NCI-H446 treated with DMSO at 0.1 percent for 48 hours (cell line): ENCODE results near the gene RABGAP1L.
"Not testable (repeated sequence)": the region's sequence is repeated elsewhere in the genome, so short reads cannot be mapped to it uniquely, and the experiment has no call there.

Experiments used
- DNase-seq: peaks from one replicate; lab custom pipeline; 2025; lab: John Stamatoyannopoulos, UW

Gene RABGAP1L

GRCh38 chr1:174448531-174448883 is 289.2 kb downstream of the RABGAP1L start:
- DNase-seq: no peak

GRCh38 chr1:174448974-174449373 is 289.7 kb downstream of the RABGAP1L start:
- DNase-seq: peak; percentile 54

GRCh38 chr1:174451408-174451807 is 292.1 kb downstream of the RABGAP1L start:
- no peak for DNase-seq

- DNase-seq: no peak
These were observed 306.5 kb downstream of the RABGAP1L start for GRCh38 chr1:174465855-174466254.

- no peak for DNase-seq
These were observed 307.3 kb downstream of the RABGAP1L start for GRCh38 chr1:174466607-174467006.

GRCh38 chr1:174469052-174469451 is 309.7 kb downstream of the RABGAP1L start:
- no peak for DNase-seq

- no peak for DNase-seq
These were observed 310.4 kb downstream of the RABGAP1L start for GRCh38 chr1:174469687-174470086.

- DNase-seq: no peak
These were observed 320.0 kb downstream of the RABGAP1L start for GRCh38 chr1:174479281-174479680.

- DNase-seq: no peak
These were observed 321.0 kb downstream of the RABGAP1L start for GRCh38 chr1:174480324-174480723.

- no peak for DNase-seq
These were observed 332.3 kb downstream of the RABGAP1L start for GRCh38 chr1:174491606-174492005.

GRCh38 chr1:174497478-174497877 is 338.2 kb downstream of the RABGAP1L start:
- no peak for DNase-seq

GRCh38 chr1:174516755-174517154 is 357.4 kb downstream of the RABGAP1L start:
- DNase-seq: not testable (repeated sequence)

- peak; percentile 58 for DNase-seq
These were observed 360.5 kb downstream of the RABGAP1L start for GRCh38 chr1:174519844-174520243.

GRCh38 chr1:174531751-174532150 is 372.4 kb downstream of the RABGAP1L start:
- DNase-seq: no peak

- DNase-seq: no peak
These were observed 375.5 kb downstream of the RABGAP1L start for GRCh38 chr1:174534789-174535188.

GRCh38 chr1:174535207-174535606 is 375.9 kb downstream of the RABGAP1L start:
- DNase-seq: no peak

GRCh38 chr1:174543421-174543820 is 384.1 kb downstream of the RABGAP1L start:
- DNase-seq: not testable (repeated sequence)

- DNase-seq: no peak
These were observed 391.0 kb downstream of the RABGAP1L start for GRCh38 chr1:174550296-174550695.

- DNase-seq: no peak
These were observed 397.1 kb downstream of the RABGAP1L start for GRCh38 chr1:174556392-174556791.

GRCh38 chr1:174568551-174568950 is 409.2 kb downstream of the RABGAP1L start:
- no peak for DNase-seq

GRCh38 chr1:174569240-174569639 is 409.9 kb downstream of the RABGAP1L start:
- no peak for DNase-seq

- peak; percentile 38 for DNase-seq
These were observed 413.5 kb downstream of the RABGAP1L start for GRCh38 chr1:174572771-174573170.

GRCh38 chr1:174576120-174576519 is 416.8 kb downstream of the RABGAP1L start:
- DNase-seq: not testable (repeated sequence)

- no peak for DNase-seq
These were observed 418.4 kb downstream of the RABGAP1L start for GRCh38 chr1:174577681-174578080.

- DNase-seq: no peak
These were observed 421.5 kb downstream of the RABGAP1L start for GRCh38 chr1:174580801-174581200.
